ENCODE results near the gene KCNQ1. TPM values are rescaled to one million over a fixed set of nuclear protein-coding genes. Genes with fewer than 3 reads are reported as not detected.

KCNQ1 gene
- total RNA-seq, 2 experiments from 2014 or later: 10.7 to 10.8 TPM

GRCh38 chr11:2798951-2799761, 354.3 kb downstream of the KCNQ1 start:
- Mint-ChIP-seq H3K4me3 (no peak overlapping the region), H3K36me3 (no peaks in the 10 kb centered on the region), H3K27ac (no peak overlapping the region), H3K9me3 (no peaks in the 10 kb centered on the region), H3K27me3 (no peaks in the 10 kb centered on the region), H3K4me1 (ENCODE audit: low read depth) (no peaks in the 10 kb centered on the region)
- POLR2A ChIA-PET: interaction anchor here (0.7 kb wide), 1 partner anchor 42 kb away, joined by 3 read pairs; no protein-coding TSS in a partner anchor
- DNase-seq: no peak
- CTCF ChIA-PET: no interaction called here
- intact Hi-C loops (cut with micrococcal nuclease): no loop called here

DNA sequence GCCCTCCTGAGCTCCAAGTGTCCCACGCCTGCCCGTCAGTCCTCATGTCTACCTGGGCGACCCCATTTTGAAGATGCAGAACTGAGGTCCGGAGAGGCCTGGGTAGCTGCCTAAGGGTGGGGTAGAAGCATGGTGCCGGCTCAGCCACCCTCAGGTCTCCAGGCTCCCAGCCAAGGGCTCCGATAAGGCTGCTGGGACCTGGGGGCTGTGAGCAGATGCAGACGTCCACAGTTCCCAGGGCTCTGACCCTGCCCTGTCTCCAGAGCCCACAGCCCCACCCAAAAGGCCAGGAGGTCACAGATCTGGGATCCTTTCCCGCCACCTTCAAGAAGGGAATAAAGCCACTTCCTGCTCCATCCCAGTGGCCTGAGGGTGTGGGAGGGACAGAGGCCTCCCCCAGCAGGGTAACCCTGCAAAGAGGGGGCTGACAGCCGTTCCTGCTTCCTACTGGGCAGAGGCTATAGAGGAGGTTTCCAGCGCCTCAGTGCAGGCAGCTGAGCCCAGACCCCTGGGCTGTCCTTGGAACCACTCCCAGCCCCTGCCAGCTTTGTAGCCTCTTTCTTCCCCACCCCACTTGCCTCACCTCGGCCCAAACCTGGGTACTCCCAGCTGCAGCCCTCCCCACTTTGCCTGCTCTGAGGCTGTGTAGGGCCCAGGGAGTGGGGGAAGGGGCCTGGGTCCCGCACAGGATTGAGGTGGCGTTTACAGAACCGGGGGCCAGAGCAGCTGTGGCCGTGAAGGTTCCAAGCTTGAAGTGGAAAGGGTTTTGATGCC, 355.3 kb downstream of the KCNQ1 start:
- ChIA-PET POLR2A (no interaction called here), CTCF (no interaction called here)
- Mint-ChIP-seq H3K27me3 (no peaks in the 10 kb centered on the region), H3K27ac (no peak overlapping the region), H3K9me3 (no peaks in the 10 kb centered on the region), H3K4me3 (no peak overlapping the region), H3K36me3 (no peaks in the 10 kb centered on the region), H3K4me1 (ENCODE audit: low read depth) (no peaks in the 10 kb centered on the region)
- intact Hi-C loops (cut with micrococcal nuclease): no loop called here
- DNase-seq: no peak

DNA sequence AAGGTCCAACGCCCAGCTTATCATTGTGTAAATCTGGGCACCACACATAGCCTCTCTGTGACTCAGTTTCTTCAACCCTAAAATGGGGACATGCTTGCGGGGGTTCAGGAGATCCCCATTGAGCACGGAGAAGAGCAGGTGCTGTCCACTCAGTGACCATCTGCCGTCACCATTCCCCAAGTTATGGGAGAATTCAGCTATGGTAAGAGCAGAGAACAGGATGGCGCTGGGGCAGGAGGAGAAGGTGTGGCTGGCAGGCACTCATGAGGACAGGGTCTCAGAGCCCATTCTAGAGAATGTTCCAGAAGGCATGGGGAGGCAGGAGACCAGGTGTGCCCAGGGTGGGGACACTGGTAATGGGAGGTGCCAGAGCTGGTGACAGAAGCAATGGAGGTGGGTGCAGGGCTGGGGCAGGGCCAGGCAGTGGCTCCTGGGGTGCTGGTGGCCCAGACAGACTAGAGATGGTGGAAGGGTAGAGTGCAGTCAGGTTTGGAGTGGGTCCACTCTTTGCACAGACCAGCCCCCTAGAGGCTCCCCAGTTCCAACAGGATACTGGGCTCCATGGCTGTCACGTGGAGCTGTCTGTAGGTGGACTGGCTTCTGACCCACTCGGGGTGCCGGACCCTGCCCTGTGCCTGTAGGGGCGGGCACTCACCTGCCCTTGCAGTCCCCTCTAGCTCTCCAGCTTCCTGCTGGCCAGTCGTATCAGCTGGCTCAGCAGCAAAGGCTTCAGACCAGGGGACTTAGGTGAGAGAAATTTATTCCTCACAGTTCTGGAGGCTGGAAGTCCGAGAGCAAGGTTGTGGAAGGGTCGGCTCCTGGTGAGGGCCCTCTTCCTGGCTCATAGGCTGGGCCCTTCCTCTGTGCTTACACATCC, 356.1 kb downstream of the KCNQ1 start:
- Mint-ChIP-seq H3K4me1 (ENCODE audit: low read depth) (no peaks in the 10 kb centered on the region), H3K27ac (no peak overlapping the region), H3K9me3 (no peaks in the 10 kb centered on the region), H3K27me3 (no peaks in the 10 kb centered on the region), H3K36me3 (no peaks in the 10 kb centered on the region), H3K4me3 (no peak overlapping the region)
- DNase-seq: no peak
- intact Hi-C loops (cut with micrococcal nuclease): no loop called here
- ChIA-PET POLR2A (no interaction called here), CTCF (no interaction called here)

GRCh38 chr11:2801711-2802388, 357.0 kb downstream of the KCNQ1 start:
- Mint-ChIP-seq H3K27ac (no peak overlapping the region), H3K4me1 (ENCODE audit: low read depth) (no peaks in the 10 kb centered on the region), H3K27me3 (no peaks in the 10 kb centered on the region), H3K4me3 (no peak overlapping the region), H3K36me3 (no peaks in the 10 kb centered on the region), H3K9me3 (no peaks in the 10 kb centered on the region)
- ChIA-PET CTCF (interaction anchor here (0.8 kb wide), 1 partner anchor 86 kb away, joined by 3 read pairs; no protein-coding TSS in a partner anchor), POLR2A (no interaction called here)
- intact Hi-C loops (cut with micrococcal nuclease): no loop called here
- no peak for DNase-seq

DNA sequence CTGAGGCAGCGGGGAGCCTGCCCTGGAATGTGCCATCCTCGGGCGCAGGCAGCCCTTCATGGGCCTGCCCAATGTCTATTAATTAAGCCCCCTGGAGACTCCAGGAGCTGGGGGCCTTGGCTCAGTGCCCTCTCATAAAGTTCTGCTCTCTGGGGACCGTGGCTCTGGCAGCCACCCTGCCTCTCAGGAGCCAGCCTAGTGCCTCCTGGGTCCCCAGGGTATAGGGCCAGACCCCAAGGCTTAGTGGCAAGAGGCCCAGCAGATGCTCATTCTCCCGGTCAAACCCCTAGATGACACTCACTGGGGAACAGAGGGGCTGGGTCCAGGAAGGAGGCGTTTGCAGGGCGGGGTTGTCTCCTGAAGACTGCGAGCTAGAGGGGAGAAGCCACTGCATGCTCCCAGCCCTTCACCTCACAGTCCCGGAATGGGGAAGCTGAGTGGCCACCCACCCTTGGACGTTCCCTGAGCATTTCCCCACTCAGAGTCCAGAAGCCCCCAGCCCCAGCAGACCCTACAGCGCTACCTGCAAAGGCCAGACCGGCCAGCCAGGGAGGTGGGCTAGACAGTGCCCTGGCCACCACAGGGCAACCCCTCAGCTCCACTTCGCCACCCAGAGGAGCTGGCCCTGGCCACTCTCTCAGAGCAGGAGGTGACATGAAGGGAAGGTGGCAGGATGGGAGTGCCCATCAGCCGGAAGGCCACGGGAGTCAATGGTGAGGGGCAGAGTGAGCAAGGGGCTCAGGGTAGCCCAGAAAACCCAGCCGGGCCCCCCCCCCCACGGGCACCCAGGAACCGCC, 357.8 kb downstream of the KCNQ1 start:
- no peaks in the 10 kb centered on the region for H3K4me1 Mint-ChIP-seq (ENCODE audit: low read depth)
- H3K27ac Mint-ChIP-seq: no peak overlapping the region
- H3K36me3 Mint-ChIP-seq: no peaks in the 10 kb centered on the region
- no peak overlapping the region for H3K4me3 Mint-ChIP-seq
- H3K9me3 Mint-ChIP-seq: no peaks in the 10 kb centered on the region
- POLR2A ChIA-PET: no interaction called here
- H3K27me3 Mint-ChIP-seq: no peaks in the 10 kb centered on the region
- no peak for DNase-seq
- CTCF ChIA-PET: no interaction called here
- intact Hi-C loops (cut with micrococcal nuclease): no loop called here

- Mint-ChIP-seq H3K4me1 (ENCODE audit: low read depth) (no peaks in the 10 kb centered on the region), H3K4me3 (no peak overlapping the region), H3K27ac (no peak overlapping the region), H3K36me3 (no peaks in the 10 kb centered on the region), H3K9me3 (no peaks in the 10 kb centered on the region), H3K27me3 (no peaks in the 10 kb centered on the region)
- ChIA-PET POLR2A (no interaction called here), CTCF (no interaction called here)
- no peak for DNase-seq
- intact Hi-C loops (cut with micrococcal nuclease): no loop called here
Observed at GRCh38 chr11:2803186-2804091, 358.6 kb downstream of the KCNQ1 start.

DNA sequence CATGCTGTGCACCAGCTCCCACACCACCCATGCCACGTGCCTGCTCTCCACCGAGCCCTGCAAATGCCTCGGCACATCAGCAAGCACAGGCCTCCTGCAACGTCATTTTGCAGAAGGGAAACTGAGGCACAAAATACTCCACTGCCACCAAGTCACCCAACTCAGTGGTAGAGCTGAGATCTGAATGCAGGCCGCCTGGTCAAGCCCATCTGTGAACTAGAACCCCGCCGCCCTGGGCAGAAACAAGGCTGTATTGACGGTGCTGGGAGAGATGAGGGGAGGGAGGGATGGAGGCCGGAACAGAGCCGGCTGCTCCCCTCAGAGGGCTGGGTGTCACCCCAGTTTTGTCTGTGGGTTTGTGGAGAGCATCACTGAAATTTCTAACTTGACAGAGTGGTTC, 359.4 kb downstream of the KCNQ1 start:
- no peaks in the 10 kb centered on the region for H3K9me3 Mint-ChIP-seq
- no peak overlapping the region for H3K4me3 Mint-ChIP-seq
- POLR2A ChIA-PET: no interaction called here
- no peaks in the 10 kb centered on the region for H3K27me3 Mint-ChIP-seq
- CTCF ChIA-PET: no interaction called here
- H3K27ac Mint-ChIP-seq: no peak overlapping the region
- no peaks in the 10 kb centered on the region for H3K36me3 Mint-ChIP-seq
- peaks cover under 1% of the 10 kb centered on the region for H3K4me1 Mint-ChIP-seq (ENCODE audit: low read depth)
- intact Hi-C loops (cut with micrococcal nuclease): no loop called here
- no peak for DNase-seq

DNA sequence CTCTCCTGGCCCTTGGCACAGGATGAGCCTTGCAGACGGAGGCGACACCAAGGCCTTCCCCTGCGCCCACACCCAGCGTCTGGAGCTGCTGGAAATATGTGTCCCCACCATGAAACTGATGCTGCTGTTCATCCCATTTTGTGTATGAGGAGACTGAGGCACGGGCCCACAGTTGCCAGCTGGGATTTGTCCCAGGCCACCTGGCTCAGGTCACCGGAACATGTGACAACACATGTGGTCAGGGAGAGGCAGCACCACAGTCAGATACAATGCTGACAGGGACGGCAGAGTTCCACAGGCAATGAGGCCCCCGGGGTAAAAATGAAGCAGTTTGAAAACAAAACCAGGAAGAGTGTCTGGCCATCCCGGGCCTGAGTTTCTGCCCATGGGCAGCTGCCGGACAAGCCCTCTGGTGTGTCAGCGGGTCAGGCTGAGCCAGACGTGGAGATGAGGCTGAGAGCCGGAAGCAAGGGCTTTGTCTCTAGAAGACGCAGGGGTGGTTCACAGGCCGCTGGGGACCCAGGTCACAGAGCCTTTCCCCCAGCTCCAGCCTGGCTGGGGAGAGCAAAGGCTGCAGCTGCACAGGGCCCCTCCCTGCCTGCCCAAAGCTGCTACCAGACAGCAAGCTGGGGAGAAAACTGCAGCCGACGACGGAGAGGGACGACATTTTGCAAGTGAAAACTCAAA, 360.0 kb downstream of the KCNQ1 start:
- POLR2A ChIA-PET: no interaction called here
- H3K27ac Mint-ChIP-seq: no peak overlapping the region

DNA sequence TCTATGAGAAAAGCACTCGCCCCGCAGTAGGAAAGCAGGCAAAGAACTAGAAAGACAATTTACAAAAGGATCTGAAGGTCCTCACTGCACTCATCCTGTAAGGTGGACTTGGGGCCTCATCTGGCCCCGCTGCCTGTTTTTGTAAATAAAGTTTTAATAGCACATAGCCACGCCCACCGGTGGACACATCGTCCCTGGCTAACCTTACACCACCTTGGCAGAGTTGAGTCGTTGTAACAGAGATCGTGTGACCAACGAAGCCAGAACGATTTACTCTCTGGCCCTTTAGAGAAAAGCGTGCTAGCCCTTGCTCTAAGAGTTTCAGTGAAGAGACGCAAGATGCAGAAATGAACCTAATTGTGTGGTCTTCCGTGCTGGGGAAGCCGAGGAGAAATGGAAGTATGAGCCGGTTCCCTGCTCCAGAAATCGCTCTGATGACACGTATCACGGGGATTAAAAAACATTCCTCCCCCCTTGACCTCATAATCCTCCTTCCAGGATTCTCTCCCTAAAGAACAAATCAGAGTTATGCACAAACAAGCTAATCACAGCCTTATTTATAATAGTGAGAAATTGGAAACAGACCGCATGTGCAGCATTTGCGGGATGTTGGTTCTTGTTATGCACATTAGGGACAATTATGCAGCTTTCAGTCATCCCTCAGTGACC, 360.7 kb downstream of the KCNQ1 start:
- Mint-ChIP-seq H3K36me3 (no peaks in the 10 kb centered on the region), H3K27me3 (no peaks in the 10 kb centered on the region), H3K27ac (no peak overlapping the region), H3K4me3 (no peak overlapping the region), H3K9me3 (no peaks in the 10 kb centered on the region), H3K4me1 (ENCODE audit: low read depth) (peaks cover 5% of the 10 kb centered on the region)
- ChIA-PET CTCF (no interaction called here), POLR2A (no interaction called here)
- DNase-seq: peak; percentile 1
- intact Hi-C loops (cut with micrococcal nuclease): no loop called here

More for the DNA sequence above, 360.0 kb downstream of the KCNQ1 start:
- peaks cover 5% of the 10 kb centered on the region for H3K4me1 Mint-ChIP-seq (ENCODE audit: low read depth)
- no peaks in the 10 kb centered on the region for H3K36me3 Mint-ChIP-seq
- no peaks in the 10 kb centered on the region for H3K27me3 Mint-ChIP-seq
- no peaks in the 10 kb centered on the region for H3K9me3 Mint-ChIP-seq
- intact Hi-C loops (cut with micrococcal nuclease): no loop called here
- DNase-seq: peak; percentile 4
- CTCF ChIA-PET: no interaction called here
- H3K4me3 Mint-ChIP-seq: no peak overlapping the region

Data from activated CD4-positive, alpha-beta memory T cell treated with anti-CD3 and anti-CD28 coated beads for 36 hours (primary cell).